PC-3 (cell line): ENCODE data around the gene MICB. TPM values are rescaled to one million over a fixed set of nuclear protein-coding genes. Genes with fewer than 3 reads are reported as not detected.
A peak's percentile ranks its signal among the peaks of the same experiment; 100 is the strongest.
"Not testable (repeated sequence)": the region's sequence is repeated elsewhere in the genome, so short reads cannot be mapped to it uniquely, and the experiment has no call there.

ENCODE experiments used
- ATAC-seq: fragments of 200-7000 bp; cut with Tn5 transposase; 2 replicates; pipeline ENCODE4 v1.9.1; 2020; ENCODE audit warnings: mild to moderate bottlenecking, moderate library complexity
- BruUV-seq: library from RNA; stranded (reverse); fragments of 400-500 nt; replicated peaks from 2 replicates; lab custom pipeline; 2021; lab: Mats Ljungman, UMichigan
- CTCF ChIA-PET: fragments of 300-600 bp; sonication (Branson Sonifier 250); formaldehyde crosslinking; loops from one replicate; lab custom pipeline; 2022; ENCODE audit warnings: antibody characterized with exemption; lab: Charles Lee
- POLR2A ChIA-PET: fragments of 300-600 bp; sonication (Branson Sonifier 250); formaldehyde crosslinking; loops from one replicate; lab custom pipeline; 2022; ENCODE audit warnings: antibody characterized with exemption; ENCODE audit not compliant: unreplicated experiment; lab: Charles Lee
- DNase-seq: peaks from one replicate; pipeline ENCODE4 v3.0.0-alpha.2; 2015
- H2AFZ ChIP-seq: fragments of 300-600 bp; sonication (generic); 2 replicates; pipeline ENCODE4 v1.6.0; 2016; ENCODE audit warnings: antibody characterized with exemption, low read length
- H3F3A ChIP-seq: fragments of 300-600 bp; sonication (generic); one replicate; pipeline ENCODE4 v1.6.0; 2017; ENCODE audit warnings: antibody characterized with exemption, low read length, control low read depth, mild to moderate bottlenecking; ENCODE audit not compliant: unreplicated experiment
- H3K27ac ChIP-seq: fragments of 300-600 bp; sonication (generic); 2 replicates; pipeline ENCODE4 v1.5.1; 2016; ENCODE audit warnings: mild to moderate bottlenecking, low read length
- H3K27me3 ChIP-seq: fragments of 300-600 bp; sonication (generic); 2 replicates; pipeline ENCODE4 v1.6.1; 2016; ENCODE audit warnings: low read length, mixed read lengths
- H3K36me3 ChIP-seq: fragments of 300-600 bp; sonication (generic); 2 replicates; pipeline ENCODE4 v1.6.1; 2016; ENCODE audit warnings: low read depth, mixed run types, low read length, mixed read lengths
- H3K4me1 ChIP-seq: fragments of 300-600 bp; sonication (generic); 2 replicates; pipeline ENCODE4 v1.5.1; 2016; ENCODE audit warnings: low read length; ENCODE audit not compliant: insufficient read depth
- H3K4me2 ChIP-seq: fragments of 300-600 bp; sonication (generic); 2 replicates; pipeline ENCODE4 v1.6.0; 2016; ENCODE audit warnings: low read length
- H3K4me3 ChIP-seq: fragments of 300-600 bp; sonication (generic); 2 replicates; pipeline ENCODE4 v1.5.1; 2016; ENCODE audit warnings: mild to moderate bottlenecking, low read length, mixed read lengths
- H3K79me2 ChIP-seq: fragments of 300-600 bp; sonication (generic); 2 replicates; pipeline ENCODE4 v1.6.1; 2017; ENCODE audit warnings: low read length, mixed read lengths
- H3K9ac ChIP-seq: fragments of 300-600 bp; sonication (generic); 2 replicates; pipeline ENCODE4 v1.6.0; 2016; ENCODE audit warnings: mild to moderate bottlenecking, low read length
- H3K9me2 ChIP-seq: fragments of 300-600 bp; sonication (generic); replicated peaks from 2 replicates; pipeline ENCODE4 v1.6.1; 2016; ENCODE audit warnings: mixed run types, low read length, mixed read lengths
- H3K9me3 ChIP-seq: fragments of 300-600 bp; sonication (generic); 2 replicates; pipeline ENCODE4 v1.6.1; 2016; ENCODE audit warnings: low read length, mixed read lengths
- H4K20me1 ChIP-seq: fragments of 300-600 bp; sonication (generic); 2 replicates; pipeline ENCODE4 v1.6.1; 2016; ENCODE audit warnings: low read length, mixed read lengths
- CTCF ChIP-seq: fragments of 300-600 bp; sonication (generic); conservative IDR thresholded peaks from 2 replicates; pipeline ENCODE4 v1.5.1; 2017; ENCODE audit warnings: antibody characterized with exemption, low read depth, mild to moderate bottlenecking, low read length
- EZH2 ChIP-seq: fragments of 300-600 bp; sonication (generic); IDR thresholded peaks from one replicate; pipeline ENCODE4 v1.6.1; 2017; ENCODE audit warnings: antibody characterized with exemption, mild to moderate bottlenecking, low read length; ENCODE audit not compliant: unreplicated experiment
- EZH2phosphoT487 ChIP-seq: fragments of 300-600 bp; sonication (generic); IDR thresholded peaks from 2 replicates; pipeline ENCODE4 v1.6.1; 2018; ENCODE audit warnings: mild to moderate bottlenecking, antibody characterized with exemption, low read length, borderline replicate concordance
- intact Hi-C: fragments of 100-400 bp; cut with micrococcal nuclease; formaldehyde crosslinking; loops from 2 replicates; pipeline ENCODE4 v1.9.0; 2023
- total RNA-seq: library from RNA; depleted of rRNA; stranded (reverse); fragments of >200 nt; gene quantifications from 2 replicates; pipeline ENCODE4 v1.2.3, GENCODE V29; 2014

MICB gene
- total RNA-seq, 1 experiment from 2014 or later = 25.6 TPM

GRCh38 chr6:31498748-31499147 lies 803 bp downstream of the MICB start:
- Histone ChIP-seq H3K9ac (peak overlapping the region; percentile 20), H4K20me1 (peaks cover 24% of the 10 kb centered on the region; the same call in 1 of the 2 replicates), H3K4me3 (peak overlapping the region; percentile 70), H3F3A (no peaks in the 10 kb centered on the region), H3K9me3 (no peaks in the 10 kb centered on the region), H3K79me2 (peaks cover 83% of the 10 kb centered on the region), H3K36me3 (0 out of 2 replicates have a peak, but pooled peaks cover 4% of the 10 kb centered on the region), H3K27me3 (no peaks in the 10 kb centered on the region), H3K4me1 (peaks cover 28% of the 10 kb centered on the region), H3K4me2 (peak overlapping the region; percentile 84), H2AFZ (peak overlapping the region; percentile 53; the same call in 1 of the 2 replicates), H3K9me2 (no peaks in the 10 kb centered on the region), H3K27ac (no peak overlapping the region)
- ATAC-seq (no peak), DNase-seq (peak; percentile 31)
- intact Hi-C loops = loop anchor here (1.0 kb wide), 1 partner anchor 44 kb away; the partner anchor contains the start of gene DDX39B
- CTCF ChIA-PET = no interaction called here
- POLR2A ChIA-PET = interaction anchor here (0.6 to 0.7 kb wide), 2 partner anchors 62 to 99 kb away, joined by 3 to 5 read pairs; no protein-coding TSS in a partner anchor
- BruUV-seq = no TSS peak
- TF ChIP-seq CTCF (no peak), EZH2 (no peak), EZH2phosphoT487 (no peak)

- POLR2A ChIA-PET, H3K27ac ChIP-seq, H3K27me3 ChIP-seq, CTCF ChIA-PET, H3K36me3 ChIP-seq, H3K9ac ChIP-seq, H3F3A ChIP-seq, H3K9me3 ChIP-seq, ATAC-seq, H3K9me2 ChIP-seq, DNase-seq, intact Hi-C loops, BruUV-seq, H2AFZ ChIP-seq: not testable (repeated sequence)
- H3K79me2 ChIP-seq = peaks cover 84% of the 10 kb centered on the region
- peaks cover 24% of the 10 kb centered on the region; the same call in 1 of the 2 replicates for H4K20me1 ChIP-seq
- H3K4me1 ChIP-seq = peaks cover 28% of the 10 kb centered on the region
- peak overlapping the region; percentile 70; the same call in 1 of the 2 replicates for H3K4me3 ChIP-seq
- peak overlapping the region; percentile 84 for H3K4me2 ChIP-seq
Observed at GRCh38 chr6:31499648-31500047, 1.7 kb downstream of the MICB start.

- H3K27ac ChIP-seq = no peak overlapping the region
- no peak for TF ChIP-seq EZH2phosphoT487
- no peak for TF ChIP-seq CTCF
- no peak for TF ChIP-seq EZH2
- H3K36me3 ChIP-seq = peaks cover 20% of the 10 kb centered on the region
- H3K9me3 ChIP-seq = no peaks in the 10 kb centered on the region
- no peak overlapping the region for H2AFZ ChIP-seq
- peaks cover 65% of the 10 kb centered on the region for H3K79me2 ChIP-seq
- H3K4me1 ChIP-seq = peaks cover 7% of the 10 kb centered on the region; the same call in 1 of the 2 replicates
- ATAC-seq (no peak), DNase-seq (no peak)
- CTCF ChIA-PET = interaction anchor here (0.6 kb wide), 1 partner anchor 16 kb away, joined by 3 read pairs; no protein-coding TSS in a partner anchor
- H4K20me1 ChIP-seq = peaks cover 24% of the 10 kb centered on the region; the same call in 1 of the 2 replicates
- no peak overlapping the region for H3K4me2 ChIP-seq
- no peaks in the 10 kb centered on the region for H3K9me2 ChIP-seq
- no peak overlapping the region for H3K4me3 ChIP-seq
- H3F3A ChIP-seq = no peaks in the 10 kb centered on the region
- intact Hi-C loops = no loop called here
- H3K27me3 ChIP-seq = no peaks in the 10 kb centered on the region
- POLR2A ChIA-PET = no interaction called here
- BruUV-seq = no TSS peak
- no peak overlapping the region for H3K9ac ChIP-seq
Observed at GRCh38 chr6:31502586-31502985, 4.6 kb downstream of the MICB start.

- H3K4me3 ChIP-seq, H3K27me3 ChIP-seq, POLR2A ChIA-PET, ATAC-seq, H4K20me1 ChIP-seq, H3K9me3 ChIP-seq, intact Hi-C loops, H2AFZ ChIP-seq, H3K27ac ChIP-seq, H3F3A ChIP-seq, H3K4me2 ChIP-seq, CTCF ChIA-PET, H3K9me2 ChIP-seq, BruUV-seq, H3K9ac ChIP-seq, DNase-seq: not testable (repeated sequence)
- peaks cover 11% of the 10 kb centered on the region for H3K79me2 ChIP-seq
- H3K4me1 ChIP-seq = peaks cover 11% of the 10 kb centered on the region; the same call in 1 of the 2 replicates
- peaks cover 48% of the 10 kb centered on the region for H3K36me3 ChIP-seq
Observed at GRCh38 chr6:31509036-31509435, 11.1 kb downstream of the MICB start.
